ENCODE data around the gene IER5L. TPM values are rescaled to one million over a fixed set of nuclear protein-coding genes. Genes with fewer than 3 reads are reported as not detected.

The IER5L gene
- total and polyA plus RNA-seq, 2 experiments from 2014 or later = 38.0 to 39.7 TPM

DNA sequence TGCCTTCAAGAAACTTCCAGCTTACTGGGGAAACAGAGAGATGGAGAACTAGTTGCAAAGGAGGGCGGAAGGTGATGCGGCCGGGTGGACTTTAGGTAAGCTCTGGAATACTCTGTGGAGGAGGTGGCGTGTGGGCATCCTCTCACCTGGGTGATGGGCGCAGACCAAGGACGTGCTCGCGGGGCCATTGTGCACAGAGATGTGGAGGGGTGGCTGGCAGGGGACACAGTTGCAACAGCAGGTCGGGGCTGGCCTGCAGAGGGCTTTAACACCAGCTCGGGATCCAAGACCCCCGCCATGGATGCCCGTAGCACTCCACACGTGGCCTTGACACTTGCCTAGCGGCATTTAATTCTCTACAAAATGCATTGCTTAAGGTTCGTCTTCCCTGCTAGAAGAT, 26.6 kb downstream of the IER5L start:
- H3K9me3 ChIP-seq (ENCODE audit: low read depth) = no peaks in the 10 kb centered on the region
- H3K4me3 ChIP-seq = no peak overlapping the region
- no peak overlapping the region for H3K4me2 ChIP-seq
- H3K27ac ChIP-seq = no peak overlapping the region
- no peaks in the 10 kb centered on the region for H4K20me1 ChIP-seq (ENCODE audit: insufficient read depth, poor library complexity, severe bottlenecking)
- no peak for DNase-seq (ENCODE audit: low spot score)
- H2AFZ ChIP-seq = no peak overlapping the region
- no peaks in the 10 kb centered on the region for H3K36me3 ChIP-seq (replicated peaks; ENCODE audit: insufficient read depth, low read depth)
- peaks cover 9% of the 10 kb centered on the region for H3K4me1 ChIP-seq (ENCODE audit: insufficient read depth)
- WGBS (ENCODE audit: low lambda C conversion rate, missing lambda C conversion rate) = 93% methylated on average over 15 of the region's 15 CpGs
- peaks cover 6% of the 10 kb centered on the region for H3K79me2 ChIP-seq
- no peaks in the 10 kb centered on the region for H3K27me3 ChIP-seq
- TF ChIP-seq EZH2 (IDR thresholded peaks at IDR 0.05; ENCODE audit: borderline replicate concordance) = no peak
- TF ChIP-seq, protein P1, sequence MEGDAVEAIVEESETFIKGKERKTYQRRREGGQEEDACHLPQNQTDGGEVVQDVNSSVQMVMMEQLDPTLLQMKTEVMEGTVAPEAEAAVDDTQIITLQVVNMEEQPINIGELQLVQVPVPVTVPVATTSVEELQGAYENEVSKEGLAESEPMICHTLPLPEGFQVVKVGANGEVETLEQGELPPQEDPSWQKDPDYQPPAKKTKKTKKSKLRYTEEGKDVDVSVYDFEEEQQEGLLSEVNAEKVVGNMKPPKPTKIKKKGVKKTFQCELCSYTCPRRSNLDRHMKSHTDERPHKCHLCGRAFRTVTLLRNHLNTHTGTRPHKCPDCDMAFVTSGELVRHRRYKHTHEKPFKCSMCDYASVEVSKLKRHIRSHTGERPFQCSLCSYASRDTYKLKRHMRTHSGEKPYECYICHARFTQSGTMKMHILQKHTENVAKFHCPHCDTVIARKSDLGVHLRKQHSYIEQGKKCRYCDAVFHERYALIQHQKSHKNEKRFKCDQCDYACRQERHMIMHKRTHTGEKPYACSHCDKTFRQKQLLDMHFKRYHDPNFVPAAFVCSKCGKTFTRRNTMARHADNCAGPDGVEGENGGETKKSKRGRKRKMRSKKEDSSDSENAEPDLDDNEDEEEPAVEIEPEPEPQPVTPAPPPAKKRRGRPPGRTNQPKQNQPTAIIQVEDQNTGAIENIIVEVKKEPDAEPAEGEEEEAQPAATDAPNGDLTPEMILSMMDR (IDR thresholded peaks at IDR 0.05; ENCODE audit: poor library complexity) = no peak
- no peak for TF ChIP-seq EZH2phosphoT487 (IDR thresholded peaks at IDR 0.05; ENCODE audit: low read depth, severe bottlenecking, unreplicated experiment)
- no peaks in the 10 kb centered on the region for H3K9me2 ChIP-seq (replicated peaks; ENCODE audit: insufficient read depth)

DNA sequence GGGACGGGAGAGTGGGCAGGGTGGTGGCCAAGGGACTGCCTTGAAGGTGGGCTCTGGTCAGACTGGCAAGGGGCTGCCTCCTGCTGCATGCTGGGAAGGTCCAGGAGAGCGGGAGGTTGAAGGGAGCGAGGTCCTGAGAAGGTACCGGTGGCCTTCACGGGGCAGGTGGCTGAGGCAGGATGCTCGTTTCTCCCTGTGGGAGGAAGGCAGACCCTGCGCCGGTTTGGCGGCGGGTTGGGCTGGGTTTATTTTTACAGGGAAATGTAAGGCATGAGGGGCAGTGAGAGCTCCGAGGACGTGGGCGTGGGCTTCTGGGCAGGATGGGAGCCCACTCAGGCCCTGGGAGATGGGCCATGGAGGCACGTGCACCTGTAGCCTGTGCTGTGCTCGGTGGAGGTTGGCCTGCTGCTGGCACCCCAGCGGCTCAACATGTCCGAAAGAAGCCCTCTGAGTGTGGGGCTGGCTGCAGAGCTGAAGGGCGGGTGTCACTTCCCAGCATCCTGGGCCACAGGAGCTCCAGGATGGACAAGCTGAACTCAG, 27.3 kb downstream of the IER5L start:
- no peak for TF ChIP-seq EZH2phosphoT487 (IDR thresholded peaks at IDR 0.05; ENCODE audit: low read depth, severe bottlenecking, unreplicated experiment)
- no peak for TF ChIP-seq EZH2 (IDR thresholded peaks at IDR 0.05; ENCODE audit: borderline replicate concordance)
- H4K20me1 ChIP-seq (ENCODE audit: insufficient read depth, poor library complexity, severe bottlenecking) = no peaks in the 10 kb centered on the region
- H3K27me3 ChIP-seq = no peaks in the 10 kb centered on the region
- no peak overlapping the region for H2AFZ ChIP-seq
- H3K27ac ChIP-seq = no peak overlapping the region
- H3K4me3 ChIP-seq = no peak overlapping the region
- H3K4me2 ChIP-seq = no peak overlapping the region
- H3K4me1 ChIP-seq (ENCODE audit: insufficient read depth) = peaks cover 16% of the 10 kb centered on the region
- no peaks in the 10 kb centered on the region for H3K36me3 ChIP-seq (replicated peaks; ENCODE audit: insufficient read depth, low read depth)
- no peaks in the 10 kb centered on the region for H3K9me3 ChIP-seq (ENCODE audit: low read depth)
- H3K79me2 ChIP-seq = peaks cover 6% of the 10 kb centered on the region
- no peak for DNase-seq (ENCODE audit: low spot score)
- 92% methylated on average over 18 of the region's 18 CpGs for WGBS (ENCODE audit: low lambda C conversion rate, missing lambda C conversion rate)
- no peaks in the 10 kb centered on the region for H3K9me2 ChIP-seq (replicated peaks; ENCODE audit: insufficient read depth)

DNA sequence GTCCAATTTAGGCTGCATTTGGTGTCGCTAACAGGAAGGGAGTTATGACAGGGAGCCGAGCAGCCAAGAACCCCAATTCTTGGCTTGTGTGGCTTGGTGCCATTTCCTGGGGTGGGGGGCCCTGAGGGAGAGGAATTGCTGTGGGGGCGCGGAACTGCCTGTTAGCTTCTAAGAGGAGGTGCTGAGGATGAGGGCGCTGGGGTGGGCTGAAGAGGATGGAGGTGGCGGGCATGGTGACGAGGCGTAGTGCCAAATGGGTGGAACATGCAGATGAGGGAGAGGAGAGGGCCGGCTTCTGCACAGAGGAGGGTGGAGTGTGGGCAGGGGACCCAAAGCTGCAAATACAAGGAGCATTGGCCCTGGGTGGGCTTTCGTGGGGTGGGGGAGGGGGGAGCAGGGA, 27.9 kb downstream of the IER5L start:
- Histone ChIP-seq H3K9me2 (replicated peaks; ENCODE audit: insufficient read depth) (no peaks in the 10 kb centered on the region), H4K20me1 (ENCODE audit: insufficient read depth, poor library complexity, severe bottlenecking) (no peaks in the 10 kb centered on the region), H3K36me3 (replicated peaks; ENCODE audit: insufficient read depth, low read depth) (no peaks in the 10 kb centered on the region), H3K27me3 (no peaks in the 10 kb centered on the region), H3K4me2 (no peak overlapping the region), H2AFZ (no peak overlapping the region), H3K4me3 (no peak overlapping the region), H3K4me1 (ENCODE audit: insufficient read depth) (peaks cover 23% of the 10 kb centered on the region), H3K79me2 (peaks cover 9% of the 10 kb centered on the region), H3K9me3 (ENCODE audit: low read depth) (no peaks in the 10 kb centered on the region), H3K27ac (no peak overlapping the region)
- TF ChIP-seq EZH2 (IDR thresholded peaks at IDR 0.05; ENCODE audit: borderline replicate concordance) (no peak), EZH2phosphoT487 (IDR thresholded peaks at IDR 0.05; ENCODE audit: low read depth, severe bottlenecking, unreplicated experiment) (no peak)
- TF ChIP-seq, protein P1 (IDR thresholded peaks at IDR 0.05; ENCODE audit: poor library complexity) = no peak
- no peak for DNase-seq (ENCODE audit: low spot score)
- 94% methylated on average over 8 of the region's 10 CpGs for WGBS (ENCODE audit: low lambda C conversion rate, missing lambda C conversion rate)

DNA sequence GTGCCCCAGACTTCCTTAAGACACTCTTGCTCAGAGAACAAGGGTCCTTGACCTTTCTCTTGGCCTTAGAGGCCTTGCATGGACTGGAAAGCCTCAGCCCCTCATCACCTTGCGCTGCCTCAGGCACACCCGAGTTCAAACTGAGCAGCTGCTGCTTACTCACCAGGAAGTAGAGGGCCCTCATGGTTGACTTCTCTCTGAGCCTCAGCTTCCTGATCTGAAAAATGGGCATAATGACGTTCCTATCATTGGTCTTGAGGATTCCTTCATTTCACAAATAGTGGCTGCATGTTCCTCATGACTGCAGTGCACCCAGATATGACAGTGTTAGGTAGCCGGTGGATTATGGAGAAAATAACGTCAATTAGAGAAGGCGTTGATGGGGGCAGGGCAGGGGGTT, 28.6 kb downstream of the IER5L start:
- H4K20me1 ChIP-seq (ENCODE audit: insufficient read depth, poor library complexity, severe bottlenecking) = no peaks in the 10 kb centered on the region
- H3K36me3 ChIP-seq (replicated peaks; ENCODE audit: insufficient read depth, low read depth) = no peaks in the 10 kb centered on the region
- no peak for DNase-seq (ENCODE audit: low spot score)
- peaks cover 27% of the 10 kb centered on the region for H3K4me1 ChIP-seq (ENCODE audit: insufficient read depth)
- no peak overlapping the region for H3K4me2 ChIP-seq
- WGBS (ENCODE audit: low lambda C conversion rate, missing lambda C conversion rate) = 92% methylated on average over 6 of the region's 6 CpGs
- no peak overlapping the region for H3K4me3 ChIP-seq
- H3K79me2 ChIP-seq = peaks cover 15% of the 10 kb centered on the region
- TF ChIP-seq EZH2 (IDR thresholded peaks at IDR 0.05; ENCODE audit: borderline replicate concordance) (no peak), EZH2phosphoT487 (IDR thresholded peaks at IDR 0.05; ENCODE audit: low read depth, severe bottlenecking, unreplicated experiment) (no peak)
- TF ChIP-seq, protein P1 (IDR thresholded peaks at IDR 0.05; ENCODE audit: poor library complexity) = no peak
- H3K9me3 ChIP-seq (ENCODE audit: low read depth) = no peaks in the 10 kb centered on the region
- no peak overlapping the region for H3K27ac ChIP-seq
- H2AFZ ChIP-seq = no peak overlapping the region
- no peaks in the 10 kb centered on the region for H3K9me2 ChIP-seq (replicated peaks; ENCODE audit: insufficient read depth)
- no peaks in the 10 kb centered on the region for H3K27me3 ChIP-seq
